CD4-positive, alpha-beta T cell (primary cell): ENCODE measurements around the gene SLC2A3. TPM values are rescaled to one million over a fixed set of nuclear protein-coding genes. Genes with fewer than 3 reads are reported as not detected.
A peak's percentile ranks its signal among the peaks of the same experiment; 100 is the strongest.
"Not testable (repeated sequence)": the region's sequence is repeated elsewhere in the genome, so short reads cannot be mapped to it uniquely, and the experiment has no call there.

Experiments
- ATAC-seq: fragments of 200-7000 bp; cut with Tn5 transposase; one replicate; pipeline ENCODE4 v1.10.0; 2022; ENCODE audit warnings: mild to moderate bottlenecking; ENCODE audit not compliant: poor library complexity
- CTCF ChIA-PET: fragments of 350-600 bp; sonication (Branson Sonifier 250); formaldehyde crosslinking; loops from one replicate; lab custom pipeline; 2021; ENCODE audit warnings: antibody characterized with exemption, inconsistent platforms; lab: Charles Lee
- POLR2A ChIA-PET: fragments of 350-600 bp; sonication (Branson Sonifier 250); formaldehyde crosslinking; loops from one replicate; lab custom pipeline; 2021; ENCODE audit warnings: antibody characterized with exemption, inconsistent platforms; lab: Charles Lee
- DNase-seq, 14 experiments: peaks; one replicate each; pipeline ENCODE4 v3.0.0-alpha.2; 2013 to 2020; ENCODE audit warnings: mixed read lengths in 2 of 14
- H3K27ac ChIP-seq, 2 donors: one replicate each; pipeline versions ENCODE4 v1.5.1 to v1.7.0; 2013; ENCODE audit warnings: low read length in 2 of 2, low read depth in 1 of 2, mild to moderate bottlenecking in 1 of 2
- H3K27me3 ChIP-seq, 2 experiments: 1 replicate in 1 of 2; 2 replicates in 1 of 2; pipeline versions ENCODE4 v1.6.1 to v1.7.0; 2013; ENCODE audit warnings: low read length in 2 of 2, control low read depth in 1 of 2, mild to moderate bottlenecking in 1 of 2, moderate library complexity in 1 of 2; ENCODE audit not compliant: insufficient read depth in 2 of 2, control insufficient read depth in 1 of 2
- H3K36me3 ChIP-seq: one replicate; pipeline ENCODE4 v1.6.1; 2013; ENCODE audit warnings: low read length, control low read depth; ENCODE audit not compliant: insufficient read depth
- H3K4me1 ChIP-seq: one replicate; pipeline ENCODE4 v1.6.1; 2013; ENCODE audit warnings: low read length, control low read depth; ENCODE audit not compliant: insufficient read depth
- H3K4me3 ChIP-seq: one replicate; pipeline ENCODE4 v1.5.1; 2013; ENCODE audit warnings: mild to moderate bottlenecking, low read length, moderate library complexity
- H3K9me3 ChIP-seq, 2 experiments: 1 replicate in 1 of 2; 2 replicates in 1 of 2; pipeline versions ENCODE4 v1.6.1 to v1.7.0; 2013; ENCODE audit warnings: low read length in 2 of 2, mild to moderate bottlenecking in 2 of 2, control low read depth in 1 of 2, moderate library complexity in 1 of 2; ENCODE audit not compliant: control insufficient read depth in 1 of 2, insufficient read depth in 1 of 2
- H3K27ac Mint-ChIP-seq: one replicate; pipeline ENCODE4 v1.8.0; 2020; ENCODE audit warnings: mixed read lengths
- H3K27me3 Mint-ChIP-seq: one replicate; pipeline ENCODE4 v1.8.0; 2021; ENCODE audit warnings: mixed read lengths
- H3K36me3 Mint-ChIP-seq: one replicate; pipeline ENCODE4 v1.8.0; 2021; ENCODE audit warnings: low read depth, mixed read lengths
- H3K4me1 Mint-ChIP-seq: one replicate; pipeline ENCODE4 v1.8.0; 2021; ENCODE audit warnings: low read depth, mixed read lengths
- H3K4me3 Mint-ChIP-seq: one replicate; pipeline ENCODE4 v1.8.0; 2020; ENCODE audit warnings: mild to moderate bottlenecking, mixed read lengths
- H3K9me3 Mint-ChIP-seq: one replicate; pipeline ENCODE4 v1.8.0; 2020; ENCODE audit warnings: mixed read lengths
- intact Hi-C, 2 experiments: fragments of 100-400 bp; cut with DNase I in 1 of 2; cut with micrococcal nuclease in 1 of 2; formaldehyde crosslinking; loops; one replicate each; pipeline versions ENCODE4 v1.15.1 to v1.9.0; 2023 to 2025; cut with DNase I, micrococcal nuclease
- total RNA-seq, 174 experiments: library from RNA in 2 of 174; stranded (reverse) in 2 of 174; gene quantifications; one replicate each; pipeline ENCODE4 v1.2.3 and lab custom pipeline; 2021 to 2026
- TF ChIP-seq, protein P1 (sequence below): fragments of 200-600 bp; IDR thresholded peaks from one replicate; pipeline ENCODE4 v1.8.0; 2022; ENCODE audit warnings: antibody characterized with exemption, mild to moderate bottlenecking

SLC2A3 gene
- total RNA-seq, 2 experiments from 2014 or later, result 929 to 939 TPM

DNA sequence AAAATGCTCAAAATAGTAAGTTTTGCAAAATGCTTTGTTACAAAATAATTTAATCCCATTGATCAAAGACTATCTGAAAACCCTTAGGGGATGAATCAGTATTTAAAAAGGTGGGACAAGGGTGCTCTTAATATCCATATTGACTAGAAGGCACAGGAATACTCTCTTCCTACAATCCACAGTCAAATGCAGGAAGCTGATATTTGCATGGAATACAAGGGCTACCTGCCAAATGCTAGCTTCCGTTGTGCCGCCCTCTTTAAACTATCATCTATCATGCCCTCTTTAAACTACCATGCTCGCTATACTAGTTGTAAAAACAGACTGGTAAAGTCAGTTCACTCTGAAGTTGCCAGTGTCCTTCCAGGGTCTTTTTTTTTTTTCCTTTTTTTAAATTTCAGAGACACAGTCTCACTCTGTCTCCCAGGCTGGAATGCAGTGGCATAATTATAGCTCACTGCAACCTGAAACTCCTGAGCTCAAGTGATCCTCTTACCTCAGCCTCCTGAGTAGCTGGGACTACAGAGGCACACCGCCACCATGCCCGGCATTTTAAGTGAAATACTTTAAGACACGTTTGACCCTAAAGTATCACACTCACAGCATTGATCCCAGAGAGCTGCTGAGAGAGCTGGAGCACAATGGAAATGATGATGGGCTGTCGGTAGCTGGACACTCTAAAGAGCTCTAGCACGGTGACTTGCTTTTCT lies 6.7 kb downstream of the SLC2A3 start:
- H3K27ac ChIP-seq, result no peak overlapping the region
- POLR2A ChIA-PET, result interaction anchor here (0.5 to 1.5 kb wide), 3 partner anchors 10 to 59 kb away, joined by 3 to 5 read pairs (median 3); no protein-coding TSS in a partner anchor
- H3K4me3 Mint-ChIP-seq, result no peak overlapping the region
- H3K4me1 Mint-ChIP-seq, result peaks cover 59% of the 10 kb centered on the region
- no peaks in the 10 kb centered on the region for H3K27me3 Mint-ChIP-seq
- peak overlapping the region; percentile 55 for H3K27ac Mint-ChIP-seq
- TF ChIP-seq, protein P1, sequence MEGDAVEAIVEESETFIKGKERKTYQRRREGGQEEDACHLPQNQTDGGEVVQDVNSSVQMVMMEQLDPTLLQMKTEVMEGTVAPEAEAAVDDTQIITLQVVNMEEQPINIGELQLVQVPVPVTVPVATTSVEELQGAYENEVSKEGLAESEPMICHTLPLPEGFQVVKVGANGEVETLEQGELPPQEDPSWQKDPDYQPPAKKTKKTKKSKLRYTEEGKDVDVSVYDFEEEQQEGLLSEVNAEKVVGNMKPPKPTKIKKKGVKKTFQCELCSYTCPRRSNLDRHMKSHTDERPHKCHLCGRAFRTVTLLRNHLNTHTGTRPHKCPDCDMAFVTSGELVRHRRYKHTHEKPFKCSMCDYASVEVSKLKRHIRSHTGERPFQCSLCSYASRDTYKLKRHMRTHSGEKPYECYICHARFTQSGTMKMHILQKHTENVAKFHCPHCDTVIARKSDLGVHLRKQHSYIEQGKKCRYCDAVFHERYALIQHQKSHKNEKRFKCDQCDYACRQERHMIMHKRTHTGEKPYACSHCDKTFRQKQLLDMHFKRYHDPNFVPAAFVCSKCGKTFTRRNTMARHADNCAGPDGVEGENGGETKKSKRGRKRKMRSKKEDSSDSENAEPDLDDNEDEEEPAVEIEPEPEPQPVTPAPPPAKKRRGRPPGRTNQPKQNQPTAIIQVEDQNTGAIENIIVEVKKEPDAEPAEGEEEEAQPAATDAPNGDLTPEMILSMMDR, result no peak
- intact Hi-C loops, result loop anchor here in 1 of 2 experiments (5.0 kb wide), 1 partner anchor 163 kb away; no protein-coding TSS in a partner anchor
- H3K9me3 Mint-ChIP-seq, result no peaks in the 10 kb centered on the region
- no peaks in the 10 kb centered on the region for H3K9me3 ChIP-seq
- DNase-seq, result peak in 1 of 14 experiments; percentile 16
- peaks cover 89% of the 10 kb centered on the region for H3K36me3 ChIP-seq
- H3K36me3 Mint-ChIP-seq, result peaks cover 73% of the 10 kb centered on the region
- no peak overlapping the region for H3K4me3 ChIP-seq
- CTCF ChIA-PET, result no interaction called here
- no peak for ATAC-seq
- H3K27me3 ChIP-seq, result no peaks in the 10 kb centered on the region
- peaks cover 54% of the 10 kb centered on the region for H3K4me1 ChIP-seq

- Histone ChIP-seq H3K4me3 (no peak overlapping the region), H3K27ac (no peak overlapping the region), H3K36me3 (peaks cover 93% of the 10 kb centered on the region), H3K9me3 (no peaks in the 10 kb centered on the region), H3K4me1 (peaks cover 44% of the 10 kb centered on the region), H3K27me3 (no peaks in the 10 kb centered on the region)
- H3K27me3 Mint-ChIP-seq, result no peaks in the 10 kb centered on the region
- H3K27ac Mint-ChIP-seq, result peak overlapping the region; percentile 61
- H3K36me3 Mint-ChIP-seq, result peaks cover 90% of the 10 kb centered on the region
- DNase-seq, result peak in 1 of 14 experiments; percentile 19
- no peaks in the 10 kb centered on the region for H3K9me3 Mint-ChIP-seq
- intact Hi-C loops, result loop anchor here in 1 of 2 experiments (5.0 kb wide), 1 partner anchor 165 kb away; no protein-coding TSS in a partner anchor
- CTCF ChIA-PET, result interaction anchor here (1.4 kb wide), 1 partner anchor 9 kb away, joined by 5 read pairs; the partner anchor contains the start of gene SLC2A3
- TF ChIP-seq, protein P1, result no peak
- peaks cover 68% of the 10 kb centered on the region for H3K4me1 Mint-ChIP-seq
- ATAC-seq, result no peak
- POLR2A ChIA-PET, result no interaction called here
- H3K4me3 Mint-ChIP-seq, result peak overlapping the region; percentile 60
Measured at GRCh38 chr12:7927470-7927869, 8.5 kb downstream of the SLC2A3 start.

GRCh38 chr12:7926068-7926666 lies 9.8 kb downstream of the SLC2A3 start:
- peak overlapping the region; percentile 45 for H3K27ac Mint-ChIP-seq
- Histone ChIP-seq H3K4me1 (peaks cover 42% of the 10 kb centered on the region), H3K36me3 (peaks cover 93% of the 10 kb centered on the region)
- H3K36me3 Mint-ChIP-seq, result peaks cover 95% of the 10 kb centered on the region
- H3K4me3 ChIP-seq, H3K27me3 ChIP-seq, H3K9me3 Mint-ChIP-seq, H3K27me3 Mint-ChIP-seq, H3K9me3 ChIP-seq, ATAC-seq, H3K27ac ChIP-seq: not testable (repeated sequence)
- peaks cover 71% of the 10 kb centered on the region for H3K4me1 Mint-ChIP-seq
- intact Hi-C loops, result loop anchor here in 1 of 2 experiments (5.0 kb wide), 1 partner anchor 166 kb away; no protein-coding TSS in a partner anchor
- peak overlapping the region; percentile 27 for H3K4me3 Mint-ChIP-seq
- ChIA-PET CTCF (interaction anchor here (0.6 kb wide), 1 partner anchor 76 kb away, joined by 3 read pairs; no protein-coding TSS in a partner anchor), POLR2A (interaction anchor here (1.2 kb wide), 1 partner anchor 10 kb away, joined by 4 read pairs; no protein-coding TSS in a partner anchor)
- peak in 1 of 14 experiments; percentile 13 for DNase-seq
